ENCODE measurements around the gene KRTAP22-2.

The KRTAP22-2 gene

GRCh38 chr21:30590297-30590696, at the start of gene KRTAP22-2:
TSS of gene KRTAP22-2 (minus strand) at chr21:30590397.
- DNase-seq, result no peak
- in situ Hi-C loops (cut with HindIII; ENCODE audit: low pct_ligation_motif_present, low pct_unique_long_range_greater_than_20kb, low sequenced_read_pairs), result no loop called here

DNA sequence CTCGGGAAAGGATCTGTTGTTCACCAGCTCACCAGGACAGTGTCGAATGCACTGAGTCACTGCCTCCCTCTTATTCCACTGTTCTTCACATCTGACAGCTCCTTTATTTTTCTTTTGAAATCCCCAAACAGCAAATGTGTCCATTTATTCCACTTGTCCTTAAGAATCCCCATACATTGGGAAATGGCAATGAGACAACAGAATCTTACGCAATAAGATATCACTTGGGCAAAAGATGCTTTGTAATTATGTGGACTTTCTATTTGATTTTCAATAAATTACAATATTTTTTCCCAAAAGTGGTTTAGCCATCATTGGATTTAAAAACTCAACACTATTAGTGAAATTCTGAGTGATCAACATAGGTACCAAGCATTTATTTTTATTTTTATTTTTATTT, 48.5 kb upstream of the KRTAP22-2 start:
- DNase-seq, result no peak
- in situ Hi-C loops (cut with HindIII; ENCODE audit: low pct_ligation_motif_present, low pct_unique_long_range_greater_than_20kb, low sequenced_read_pairs), result no loop called here

DNA sequence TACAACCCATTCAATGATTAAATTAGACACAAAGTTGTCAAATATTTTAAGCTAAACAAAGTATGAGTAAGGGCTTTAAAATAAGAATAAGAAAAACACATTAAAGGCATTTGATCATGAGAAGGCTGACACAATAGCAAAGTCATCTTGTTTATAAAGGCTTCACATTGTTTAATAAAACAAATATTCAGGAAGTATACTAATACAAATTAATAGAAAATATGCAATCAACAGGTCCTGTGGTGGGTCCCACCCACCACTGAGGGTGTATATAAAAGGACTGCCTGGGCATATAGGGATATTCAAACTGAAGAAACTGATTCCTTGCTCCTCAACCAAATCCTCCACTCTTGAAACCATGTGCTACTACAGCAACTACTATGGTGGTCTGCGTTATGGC, 44.7 kb upstream of the KRTAP22-2 start, which contains the start of gene KRTAP20-2:
Gene KRTAP20-2, plus strand, starts transcription at position 301 of the 400 bp plus-strand sequence. Its CDS starts 58 bp downstream, at position 359.
- DNase-seq, result no peak
- in situ Hi-C loops (cut with HindIII; ENCODE audit: low pct_ligation_motif_present, low pct_unique_long_range_greater_than_20kb, low sequenced_read_pairs), result no loop called here

GRCh38 chr21:30629200-30629599, 39.0 kb upstream of the KRTAP22-2 start:
- in situ Hi-C loops (cut with HindIII; ENCODE audit: low pct_ligation_motif_present, low pct_unique_long_range_greater_than_20kb, low sequenced_read_pairs), result no loop called here

GRCh38 chr21:30628109-30628508, 37.9 kb upstream of the KRTAP22-2 start:
- in situ Hi-C loops (cut with HindIII; ENCODE audit: low pct_ligation_motif_present, low pct_unique_long_range_greater_than_20kb, low sequenced_read_pairs), result no loop called here
- DNase-seq, result no peak

More at GRCh38 chr21:30629200-30629599, 39.0 kb upstream of the KRTAP22-2 start:
- DNase-seq, result no peak

GRCh38 chr21:30625449-30626165, 35.4 kb upstream of the KRTAP22-2 start:
- in situ Hi-C loops (cut with HindIII; ENCODE audit: low pct_ligation_motif_present, low pct_unique_long_range_greater_than_20kb, low sequenced_read_pairs), result no loop called here
- DNase-seq, result no peak

DNA sequence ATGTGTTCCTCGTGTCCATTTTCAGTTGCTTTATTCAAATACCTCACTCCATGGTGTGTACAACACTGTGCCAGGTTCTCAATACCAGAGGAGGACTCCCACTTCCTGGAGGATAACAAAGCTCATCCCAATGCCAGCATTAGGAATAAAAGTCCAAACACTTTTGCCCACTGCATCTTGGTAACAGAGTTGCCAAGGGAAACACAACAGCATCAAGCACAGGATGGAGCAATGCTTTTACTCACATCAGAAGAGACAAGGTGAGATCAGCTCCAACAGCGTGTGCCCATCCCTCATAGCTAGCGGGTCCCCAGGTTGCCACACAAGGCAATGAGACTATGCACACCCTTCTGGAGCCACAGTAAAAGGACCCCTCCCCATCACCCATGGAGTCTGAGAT, 33.2 kb upstream of the KRTAP22-2 start:
- in situ Hi-C loops (cut with HindIII; ENCODE audit: low pct_ligation_motif_present, low pct_unique_long_range_greater_than_20kb, low sequenced_read_pairs), result no loop called here
- no peak for DNase-seq

GRCh38 chr21:30620522-30620921, 30.3 kb upstream of the KRTAP22-2 start, which contains the start of gene KRTAP20-4:
TSS of gene KRTAP20-4 (plus strand) at chr21:30620627.
- DNase-seq, result no peak
- in situ Hi-C loops (cut with HindIII; ENCODE audit: low pct_ligation_motif_present, low pct_unique_long_range_greater_than_20kb, low sequenced_read_pairs), result no loop called here

GRCh38 chr21:30620080-30620479, 29.9 kb upstream of the KRTAP22-2 start:
- in situ Hi-C loops (cut with HindIII; ENCODE audit: low pct_ligation_motif_present, low pct_unique_long_range_greater_than_20kb, low sequenced_read_pairs), result no loop called here
- no peak for DNase-seq

- no peak for DNase-seq
- in situ Hi-C loops (cut with HindIII; ENCODE audit: low pct_ligation_motif_present, low pct_unique_long_range_greater_than_20kb, low sequenced_read_pairs), result no loop called here
These were observed 25.9 kb upstream of the KRTAP22-2 start, which contains the start of gene KRTAP20-1 for GRCh38 chr21:30616125-30616524. TSS of gene KRTAP20-1 (plus strand) at chr21:30616425. CDS start at chr21:30616455, 30 bp downstream.

- DNase-seq, result no peak
- in situ Hi-C loops (cut with HindIII; ENCODE audit: low pct_ligation_motif_present, low pct_unique_long_range_greater_than_20kb, low sequenced_read_pairs), result no loop called here
These were observed 25.0 kb upstream of the KRTAP22-2 start for GRCh38 chr21:30615199-30615598.

- in situ Hi-C loops (cut with HindIII; ENCODE audit: low pct_ligation_motif_present, low pct_unique_long_range_greater_than_20kb, low sequenced_read_pairs), result no loop called here
These were observed 23.6 kb upstream of the KRTAP22-2 start, which contains the start of gene KRTAP6-1 for GRCh38 chr21:30613836-30614235. TSS of gene KRTAP6-1 (minus strand) at chr21:30613930. CDS start at chr21:30613904, 26 bp downstream.

GRCh38 chr21:30612132-30612531, 21.9 kb upstream of the KRTAP22-2 start:
- DNase-seq, result no peak
- in situ Hi-C loops (cut with HindIII; ENCODE audit: low pct_ligation_motif_present, low pct_unique_long_range_greater_than_20kb, low sequenced_read_pairs), result no loop called here

More at GRCh38 chr21:30613836-30614235, 23.6 kb upstream of the KRTAP22-2 start, which contains the start of gene KRTAP6-1:
- no peak for DNase-seq

GRCh38 chr21:30605968-30606367, 15.8 kb upstream of the KRTAP22-2 start:
- in situ Hi-C loops (cut with HindIII; ENCODE audit: low pct_ligation_motif_present, low pct_unique_long_range_greater_than_20kb, low sequenced_read_pairs), result no loop called here
- DNase-seq, result no peak

DNA sequence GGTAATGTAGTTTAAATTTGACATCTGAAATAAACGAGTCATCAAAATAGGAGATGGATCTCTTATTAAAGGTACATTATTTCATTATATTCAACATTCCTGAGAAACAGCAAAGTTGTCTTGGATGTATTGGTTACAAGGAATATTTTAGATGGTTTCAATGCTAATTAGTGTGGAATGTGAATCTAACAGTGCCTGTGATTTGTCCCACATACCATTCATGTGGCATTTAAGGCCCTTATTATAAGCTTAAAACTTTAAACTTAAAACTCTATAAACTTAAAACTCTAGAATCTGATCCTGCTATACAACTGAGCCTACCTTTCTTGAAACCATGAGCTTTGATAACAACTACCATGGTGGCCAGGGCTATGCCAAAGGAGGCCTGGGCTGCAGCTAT, 10.6 kb upstream of the KRTAP22-2 start, which contains the start of gene KRTAP22-1:
Gene KRTAP22-1, plus strand, starts transcription at position 301 of the 400 bp plus-strand sequence.
- in situ Hi-C loops (cut with HindIII; ENCODE audit: low pct_ligation_motif_present, low pct_unique_long_range_greater_than_20kb, low sequenced_read_pairs), result no loop called here
- DNase-seq, result no peak

GRCh38 chr21:30598802-30599201, 8.6 kb upstream of the KRTAP22-2 start, which contains the start of gene KRTAP6-2:
TSS of gene KRTAP6-2 (minus strand) at chr21:30598902. CDS start at chr21:30598874, 28 bp downstream.
- no peak for DNase-seq
- in situ Hi-C loops (cut with HindIII; ENCODE audit: low pct_ligation_motif_present, low pct_unique_long_range_greater_than_20kb, low sequenced_read_pairs), result no loop called here

- in situ Hi-C loops (cut with HindIII; ENCODE audit: low pct_ligation_motif_present, low pct_unique_long_range_greater_than_20kb, low sequenced_read_pairs), result no loop called here
- DNase-seq, result no peak
These were observed 1.9 kb upstream of the KRTAP22-2 start, which contains the start of gene KRTAP6-3 for GRCh38 chr21:30592140-30592539. TSS of gene KRTAP6-3 (plus strand) at chr21:30592440. CDS start at chr21:30592446, 6 bp downstream.

DNA sequence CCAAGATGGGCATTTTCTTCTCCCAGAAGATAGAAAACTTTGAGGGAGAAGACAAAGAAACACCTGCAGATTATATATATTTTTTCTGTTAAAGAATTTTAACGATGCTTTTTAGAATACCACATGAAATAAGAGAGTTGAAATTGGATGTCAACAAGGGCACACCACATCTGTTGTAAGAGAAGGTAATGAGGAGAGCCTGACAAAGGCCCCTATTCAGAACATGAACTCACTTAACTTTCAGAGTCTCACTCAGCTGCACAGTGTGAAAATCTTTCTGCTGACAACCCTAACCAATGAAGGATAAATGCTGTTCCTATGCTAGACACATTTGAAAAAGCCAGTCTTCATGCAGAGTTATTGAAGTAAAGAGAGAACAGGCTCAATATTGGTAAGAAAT, 7.3 kb downstream of the KRTAP22-2 start:
- no peak for DNase-seq
- in situ Hi-C loops (cut with HindIII; ENCODE audit: low pct_ligation_motif_present, low pct_unique_long_range_greater_than_20kb, low sequenced_read_pairs), result no loop called here

DNA sequence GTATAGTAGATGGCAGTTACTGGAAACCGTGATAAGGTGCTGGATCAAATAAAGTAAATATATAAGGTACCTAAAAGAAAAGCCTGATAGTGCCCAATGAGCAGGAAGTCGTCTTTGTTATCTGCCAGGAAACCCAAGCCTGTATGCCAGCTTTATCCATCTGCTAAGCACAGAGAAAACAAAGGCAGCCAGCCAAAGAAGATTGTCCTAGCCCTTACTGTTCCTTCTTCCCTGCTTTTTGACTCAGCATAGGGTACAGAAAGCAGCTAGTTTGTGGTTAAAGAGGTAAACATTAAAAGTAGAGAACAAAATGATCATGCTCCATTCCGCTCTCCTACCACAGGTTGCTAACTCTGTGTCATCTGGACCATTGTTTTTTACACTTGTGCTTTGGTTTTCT, 10.1 kb downstream of the KRTAP22-2 start:
- no peak for DNase-seq
- in situ Hi-C loops (cut with HindIII; ENCODE audit: low pct_ligation_motif_present, low pct_unique_long_range_greater_than_20kb, low sequenced_read_pairs), result no loop called here

DNA sequence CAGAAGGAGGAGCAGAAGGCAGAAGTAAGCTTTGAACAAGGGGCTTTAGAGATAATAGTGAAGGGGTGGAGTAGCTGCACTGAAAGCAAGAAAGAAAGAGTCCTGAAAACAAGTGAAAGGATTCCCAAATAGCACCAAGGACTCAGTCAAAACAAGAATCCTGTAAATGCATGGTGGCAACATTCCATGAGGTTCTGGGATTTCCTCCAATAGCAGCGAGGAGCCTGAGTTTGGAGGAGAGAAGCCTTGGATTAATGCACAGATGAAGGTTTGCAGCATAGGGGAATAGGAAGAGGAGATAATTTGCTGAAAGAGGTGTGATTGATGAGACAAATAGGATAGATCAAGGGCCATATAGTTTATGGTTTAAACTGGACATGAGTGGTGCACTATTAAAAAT, 10.9 kb downstream of the KRTAP22-2 start:
- no peak for DNase-seq
- in situ Hi-C loops (cut with HindIII; ENCODE audit: low pct_ligation_motif_present, low pct_unique_long_range_greater_than_20kb, low sequenced_read_pairs), result no loop called here

Data from ACHN (cell line).